ENCODE results near the gene OR6C76.
"Not testable (repeated sequence)": the region's sequence is repeated elsewhere in the genome, so short reads cannot be mapped to it uniquely, and the experiment has no call there.

Gene OR6C76

DNA sequence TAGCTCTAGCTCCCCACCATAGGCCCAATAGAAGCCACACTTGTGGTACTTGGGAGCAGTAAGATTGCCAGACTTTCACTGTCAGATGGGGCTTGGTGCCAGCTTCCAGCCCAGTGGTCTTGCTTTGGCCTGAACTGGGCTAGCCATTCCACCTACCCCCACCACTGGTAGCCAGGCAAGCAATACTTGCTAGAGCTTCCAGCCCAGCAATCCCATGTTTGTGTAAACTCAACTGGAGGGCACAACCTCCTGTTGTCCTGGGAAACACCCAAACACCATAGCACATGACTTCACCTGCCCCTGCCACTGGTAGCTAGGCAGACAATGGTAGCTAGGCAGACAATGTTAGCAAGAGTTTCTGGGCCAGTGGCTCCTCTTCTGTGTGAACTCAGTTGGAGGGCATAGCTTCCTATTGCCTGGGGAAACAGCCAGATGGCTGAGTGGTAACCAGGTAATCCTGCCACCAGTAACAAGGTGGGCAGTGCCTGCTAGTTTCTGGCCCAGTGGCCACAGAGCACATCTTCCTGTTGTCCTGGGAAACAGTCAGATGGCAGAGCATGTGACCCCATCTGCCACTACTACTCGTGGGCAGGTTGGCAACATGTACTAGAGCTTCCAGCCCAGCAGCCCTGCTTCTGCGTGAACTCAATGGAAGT, 5.6 kb upstream of the OR6C76 start:
- no peaks in the 10 kb centered on the region for H3K9me2 ChIP-seq (replicated peaks; ENCODE audit: low read depth, low read length)
- no peak overlapping the region for H3K4me2 ChIP-seq (ENCODE audit: low read depth, low read length, poor library complexity, severe bottlenecking)
- H3K27me3 ChIP-seq (ENCODE audit: insufficient read depth, low read length, poor library complexity, severe bottlenecking), result no peaks in the 10 kb centered on the region
- H3K79me2 ChIP-seq (ENCODE audit: insufficient read depth, low read length), result no peaks in the 10 kb centered on the region
- no peaks in the 10 kb centered on the region for H3K36me3 ChIP-seq (ENCODE audit: insufficient read depth, low read length)
- no peak overlapping the region for H3K9ac ChIP-seq (ENCODE audit: low read depth, low read length, poor library complexity, severe bottlenecking)
- H4K20me1 ChIP-seq (ENCODE audit: insufficient read depth, low read length, poor library complexity, severe bottlenecking), result no peaks in the 10 kb centered on the region
- TF ChIP-seq EZH2phosphoT487 (IDR thresholded peaks at IDR 0.05; ENCODE audit: borderline replicate concordance), result no peak
- TF ChIP-seq, protein P1, sequence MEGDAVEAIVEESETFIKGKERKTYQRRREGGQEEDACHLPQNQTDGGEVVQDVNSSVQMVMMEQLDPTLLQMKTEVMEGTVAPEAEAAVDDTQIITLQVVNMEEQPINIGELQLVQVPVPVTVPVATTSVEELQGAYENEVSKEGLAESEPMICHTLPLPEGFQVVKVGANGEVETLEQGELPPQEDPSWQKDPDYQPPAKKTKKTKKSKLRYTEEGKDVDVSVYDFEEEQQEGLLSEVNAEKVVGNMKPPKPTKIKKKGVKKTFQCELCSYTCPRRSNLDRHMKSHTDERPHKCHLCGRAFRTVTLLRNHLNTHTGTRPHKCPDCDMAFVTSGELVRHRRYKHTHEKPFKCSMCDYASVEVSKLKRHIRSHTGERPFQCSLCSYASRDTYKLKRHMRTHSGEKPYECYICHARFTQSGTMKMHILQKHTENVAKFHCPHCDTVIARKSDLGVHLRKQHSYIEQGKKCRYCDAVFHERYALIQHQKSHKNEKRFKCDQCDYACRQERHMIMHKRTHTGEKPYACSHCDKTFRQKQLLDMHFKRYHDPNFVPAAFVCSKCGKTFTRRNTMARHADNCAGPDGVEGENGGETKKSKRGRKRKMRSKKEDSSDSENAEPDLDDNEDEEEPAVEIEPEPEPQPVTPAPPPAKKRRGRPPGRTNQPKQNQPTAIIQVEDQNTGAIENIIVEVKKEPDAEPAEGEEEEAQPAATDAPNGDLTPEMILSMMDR (conservative IDR thresholded peaks at IDR 0.05; ENCODE audit: low read length), result no peak
- H3F3A ChIP-seq (ENCODE audit: low read depth), result no peaks in the 10 kb centered on the region
- no peak overlapping the region for H3K4me3 ChIP-seq (ENCODE audit: low read length, poor library complexity, severe bottlenecking)
- no peak overlapping the region for H2AFZ ChIP-seq (ENCODE audit: low read length)
- H3K9me3 ChIP-seq (ENCODE audit: insufficient read depth, low read depth, low read length), result no peaks in the 10 kb centered on the region
- H3K4me1 ChIP-seq (ENCODE audit: insufficient read depth, low read length, poor library complexity, severe bottlenecking), result no peaks in the 10 kb centered on the region

DNA sequence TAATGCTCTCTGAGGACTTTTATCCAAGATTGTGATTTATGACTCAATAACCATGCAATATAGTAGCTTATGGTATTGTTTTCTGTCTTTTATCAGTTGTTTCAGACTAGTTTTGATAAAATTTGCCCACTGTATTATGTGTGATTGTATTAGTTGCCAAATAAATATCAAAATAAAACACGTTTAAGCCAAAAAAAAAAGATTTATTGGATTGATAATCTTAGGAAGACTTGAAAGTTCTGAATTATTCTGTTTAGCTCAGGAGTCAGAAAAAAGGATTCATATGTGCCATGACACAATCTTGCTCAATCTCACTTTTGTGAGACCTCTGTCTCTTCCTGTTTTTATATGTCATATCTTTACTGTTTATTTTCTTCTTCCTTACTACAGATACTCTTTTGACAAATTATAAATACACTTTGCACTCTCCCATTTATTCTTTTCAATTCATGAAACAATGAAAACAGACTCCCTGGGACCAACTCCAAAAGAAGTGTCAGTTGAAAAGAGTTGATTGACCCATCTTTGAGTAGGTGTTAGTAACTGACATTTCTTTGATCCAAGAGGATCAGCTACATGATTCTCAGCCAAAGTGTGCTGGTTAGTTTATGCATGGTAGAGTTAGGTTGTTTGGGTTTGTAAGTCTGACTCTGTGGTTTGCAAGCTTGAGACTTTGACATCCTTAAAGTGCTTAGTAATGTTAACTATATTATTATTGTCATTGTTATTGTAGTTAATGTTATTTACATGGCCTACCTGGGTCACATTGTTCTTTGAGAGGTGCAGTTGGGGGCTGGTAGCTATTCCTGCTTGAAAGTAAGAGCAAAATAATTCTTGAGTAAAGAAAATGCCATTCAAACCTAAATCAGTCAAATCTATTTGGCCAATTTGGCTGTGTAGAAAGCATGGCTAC, 2.5 kb downstream of the OR6C76 start:
- no peaks in the 10 kb centered on the region for H3K4me1 ChIP-seq (ENCODE audit: insufficient read depth, low read length, poor library complexity, severe bottlenecking)
- no peak overlapping the region for H2AFZ ChIP-seq (ENCODE audit: low read length)
- H3K4me3 ChIP-seq (ENCODE audit: low read length, poor library complexity, severe bottlenecking), result no peak overlapping the region
- H3F3A ChIP-seq (ENCODE audit: low read depth), result no peaks in the 10 kb centered on the region
- H3K9me3 ChIP-seq (ENCODE audit: insufficient read depth, low read depth, low read length), result no peaks in the 10 kb centered on the region
- H3K4me2 ChIP-seq (ENCODE audit: low read depth, low read length, poor library complexity, severe bottlenecking), result no peak overlapping the region
- TF ChIP-seq EZH2phosphoT487 (IDR thresholded peaks at IDR 0.05; ENCODE audit: borderline replicate concordance), result no peak
- TF ChIP-seq, protein P1 (conservative IDR thresholded peaks at IDR 0.05; ENCODE audit: low read length), result no peak
- no peaks in the 10 kb centered on the region for H3K36me3 ChIP-seq (ENCODE audit: insufficient read depth, low read length)
- no peaks in the 10 kb centered on the region for H3K27me3 ChIP-seq (ENCODE audit: insufficient read depth, low read length, poor library complexity, severe bottlenecking)
- H4K20me1 ChIP-seq (ENCODE audit: insufficient read depth, low read length, poor library complexity, severe bottlenecking), result no peaks in the 10 kb centered on the region
- H3K9me2 ChIP-seq (replicated peaks; ENCODE audit: low read depth, low read length), result no peaks in the 10 kb centered on the region
- H3K79me2 ChIP-seq (ENCODE audit: insufficient read depth, low read length), result no peaks in the 10 kb centered on the region
- no peak overlapping the region for H3K9ac ChIP-seq (ENCODE audit: low read depth, low read length, poor library complexity, severe bottlenecking)

DNA sequence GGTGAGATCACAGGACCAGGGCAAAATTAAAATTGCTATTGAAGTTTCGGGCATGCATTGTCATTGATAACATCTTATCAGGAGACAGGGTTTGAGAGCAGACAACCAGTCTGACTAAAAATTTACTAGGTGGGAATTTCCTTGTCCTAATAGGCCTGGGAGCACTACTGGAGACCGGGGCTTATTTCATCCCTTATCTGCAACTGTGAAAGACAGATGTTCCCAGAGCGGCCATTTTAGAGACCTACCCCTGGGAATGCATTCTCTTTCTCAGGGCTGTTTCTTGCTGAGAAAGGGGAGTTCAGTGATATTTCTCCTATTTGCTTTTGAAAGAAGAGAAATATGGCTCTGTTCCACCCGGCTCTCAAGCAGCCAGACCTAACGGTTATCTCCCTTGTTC, 15.2 kb downstream of the OR6C76 start:
- H3K79me2 ChIP-seq (ENCODE audit: insufficient read depth, low read length); H4K20me1 ChIP-seq (ENCODE audit: insufficient read depth, low read length, poor library complexity, severe bottlenecking); H3K9ac ChIP-seq (ENCODE audit: low read depth, low read length, poor library complexity, severe bottlenecking); H3K4me3 ChIP-seq (ENCODE audit: low read length, poor library complexity, severe bottlenecking); H3K4me2 ChIP-seq (ENCODE audit: low read depth, low read length, poor library complexity, severe bottlenecking); H3K36me3 ChIP-seq (ENCODE audit: insufficient read depth, low read length); H3K9me3 ChIP-seq (ENCODE audit: insufficient read depth, low read depth, low read length); H3F3A ChIP-seq (ENCODE audit: low read depth); H3K4me1 ChIP-seq (ENCODE audit: insufficient read depth, low read length, poor library complexity, severe bottlenecking); H3K27me3 ChIP-seq (ENCODE audit: insufficient read depth, low read length, poor library complexity, severe bottlenecking); H3K9me2 ChIP-seq (replicated peaks; ENCODE audit: low read depth, low read length); H2AFZ ChIP-seq (ENCODE audit: low read length): not testable (repeated sequence)
